ENCODE data around the gene MAP3K12. TPM values are rescaled to one million over a fixed set of nuclear protein-coding genes. Genes with fewer than 3 reads are reported as not detected.

The MAP3K12 gene
- total RNA-seq, 2 donors from 2014 or later, result 4.3 to 30.9 TPM

GRCh38 chr12:53507603-53507885 lies 8.3 kb upstream of the MAP3K12 start:
- no peaks in the 10 kb centered on the region for H3K9me3 ChIP-seq
- no peak for DNase-seq (ENCODE audit: low spot score)
- H3K27ac ChIP-seq, result no peak overlapping the region
- 76% methylated on average over 4 of the region's 4 CpGs for WGBS
- TF ChIP-seq CTCF (IDR thresholded peaks at IDR 0.05) (no peak), POLR2A (IDR thresholded peaks at IDR 0.05) (no peak), POLR2AphosphoS5 (IDR thresholded peaks at IDR 0.05) (no peak)
- intact Hi-C loops (cut with DNase I), result loop anchor here (10.0 kb wide), 2 partner anchors 183 to 453 kb away; partner anchors contain the start of genes AAAS and TNS2
- no peaks in the 10 kb centered on the region for H3K27me3 ChIP-seq (replicated peaks; ENCODE audit: insufficient read depth)
- H3K36me3 ChIP-seq, result no peaks in the 10 kb centered on the region
- H3K4me1 ChIP-seq (replicated peaks), result no peaks in the 10 kb centered on the region
- no peak overlapping the region for H3K4me3 ChIP-seq

- intact Hi-C loops (cut with DNase I), result loop anchor here (10.0 kb wide), 2 partner anchors 182 to 452 kb away; partner anchors contain the start of genes AAAS and TNS2
- Histone ChIP-seq H3K4me1 (replicated peaks) (peaks cover 4% of the 10 kb centered on the region), H3K27me3 (replicated peaks; ENCODE audit: insufficient read depth) (no peaks in the 10 kb centered on the region), H3K4me3 (no peak within 1 kb of the TSS), H3K36me3 (no peaks in the 10 kb centered on the region), H3K9me3 (no peaks in the 10 kb centered on the region), H3K27ac (no peak within 1 kb of the TSS)
- no peak for TF ChIP-seq POLR2A (IDR thresholded peaks at IDR 0.05)
- TF ChIP-seq POLR2AphosphoS5 (IDR thresholded peaks at IDR 0.05), result no peak
- TF ChIP-seq CTCF (IDR thresholded peaks at IDR 0.05), result no peak
- DNase-seq (ENCODE audit: low spot score), result no peak
- 81% methylated on average over 9 of the region's 9 CpGs for WGBS
Measured at GRCh38 chr12:53506881-53507602, 7.8 kb upstream of the MAP3K12 start, which contains the start of gene NPFF. Gene NPFF, minus strand, starts transcription at chr12:53507484. Its CDS starts 10 bp downstream, at chr12:53507474.

- TF ChIP-seq POLR2AphosphoS5 (IDR thresholded peaks at IDR 0.05) (no peak), POLR2A (IDR thresholded peaks at IDR 0.05) (no peak), CTCF (IDR thresholded peaks at IDR 0.05) (no peak)
- no peak overlapping the region for H3K27ac ChIP-seq
- DNase-seq (ENCODE audit: low spot score), result no peak
- H3K27me3 ChIP-seq (replicated peaks; ENCODE audit: insufficient read depth), result no peaks in the 10 kb centered on the region
- peaks cover 9% of the 10 kb centered on the region for H3K4me1 ChIP-seq (replicated peaks)
- WGBS, result 19% methylated on average over 2 of the region's 2 CpGs
- no peak overlapping the region for H3K4me3 ChIP-seq
- no peaks in the 10 kb centered on the region for H3K9me3 ChIP-seq
- intact Hi-C loops (cut with DNase I), result loop anchor here (10.0 kb wide), 2 partner anchors 182 to 452 kb away; partner anchors contain the start of genes AAAS and TNS2
- no peaks in the 10 kb centered on the region for H3K36me3 ChIP-seq
Measured at GRCh38 chr12:53506450-53506785, 7.2 kb upstream of the MAP3K12 start.

GRCh38 chr12:53505555-53506449 lies 6.5 kb upstream of the MAP3K12 start:
- DNase-seq (ENCODE audit: low spot score), result no peak
- Histone ChIP-seq H3K36me3 (no peaks in the 10 kb centered on the region), H3K4me1 (replicated peaks) (peaks cover 9% of the 10 kb centered on the region), H3K4me3 (no peak overlapping the region), H3K27ac (no peak overlapping the region), H3K9me3 (no peaks in the 10 kb centered on the region), H3K27me3 (replicated peaks; ENCODE audit: insufficient read depth) (no peaks in the 10 kb centered on the region)
- intact Hi-C loops (cut with DNase I), result loop anchor here (10.0 kb wide), 2 partner anchors 181 to 451 kb away; partner anchors contain the start of genes AAAS and TNS2
- no peak for TF ChIP-seq POLR2A (IDR thresholded peaks at IDR 0.05)
- no peak for TF ChIP-seq CTCF (IDR thresholded peaks at IDR 0.05)
- no peak for TF ChIP-seq POLR2AphosphoS5 (IDR thresholded peaks at IDR 0.05)
- 76% methylated on average over 19 of the region's 19 CpGs for WGBS
